ENCODE results near the gene PRPH. TPM values are rescaled to one million over a fixed set of nuclear protein-coding genes. Genes with fewer than 3 reads are reported as not detected.

The PRPH gene
- total and polyA plus RNA-seq, 2 experiments from 2014 or later, result not detected

DNA sequence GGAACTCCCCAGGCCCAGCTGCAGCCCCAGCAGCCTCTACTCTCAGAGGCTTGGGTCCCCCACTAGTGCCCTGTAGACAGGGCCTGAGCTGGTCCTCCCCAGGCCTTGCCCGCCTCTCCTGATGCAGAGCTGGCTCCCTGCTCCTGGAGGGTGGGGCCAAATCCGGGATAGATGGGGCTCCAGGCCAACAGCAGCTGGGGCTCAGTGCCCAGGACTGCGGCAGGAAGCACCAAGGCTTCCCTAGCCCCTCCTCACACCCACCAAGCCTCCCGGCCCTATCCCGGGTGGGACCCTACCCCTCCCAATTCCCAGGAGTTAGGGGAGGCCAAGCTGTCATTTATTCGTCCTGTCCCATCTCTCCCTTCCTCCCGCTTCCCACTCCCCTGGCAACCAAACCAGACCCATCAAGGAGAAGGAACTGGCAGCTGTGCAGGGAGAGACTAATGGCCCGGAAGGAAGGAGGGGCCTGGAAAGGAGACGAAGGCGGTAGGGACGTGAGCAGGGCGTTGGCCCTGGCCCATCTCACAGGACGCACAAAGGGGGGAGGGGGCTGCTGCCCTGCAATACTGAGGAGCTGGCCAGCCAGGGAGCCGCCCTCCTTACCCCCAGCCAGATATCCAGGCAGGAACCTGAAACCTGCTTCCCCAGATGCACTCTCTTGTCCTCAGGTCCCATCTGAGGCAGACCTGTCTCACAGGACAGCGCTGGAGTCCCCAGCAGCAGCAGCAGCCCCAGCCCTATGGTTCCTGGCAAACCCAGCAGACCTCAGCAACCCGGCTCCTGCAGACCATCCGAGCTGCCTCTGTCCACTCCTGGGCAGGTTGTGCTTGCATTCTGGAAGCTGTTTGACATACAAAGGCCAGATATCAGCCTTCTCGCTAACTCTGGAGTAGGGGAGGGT lies 1.6 kb upstream of the PRPH start:
- H3K9me3 ChIP-seq (ENCODE audit: low read depth), result no peaks in the 10 kb centered on the region
- WGBS, 2 experiments (ENCODE audit: low coverage in 1 of 2, low lambda C conversion rate in 2 of 2, missing lambda C conversion rate in 2 of 2), result 25 to 28% methylated on average over 18 of the region's 18 CpGs
- H3K4me2 ChIP-seq (ENCODE audit: unreplicated experiment), result no peak overlapping the region
- H3K9ac ChIP-seq, result no peak overlapping the region
- H3K4me3 ChIP-seq, result no peak overlapping the region
- no peak overlapping the region for H2AFZ ChIP-seq
- H3K4me1 ChIP-seq (ENCODE audit: insufficient read depth), result no peaks in the 10 kb centered on the region; the same call in 1 of the 2 replicates
- H3K27ac ChIP-seq, result no peak overlapping the region
- H4K20me1 ChIP-seq (ENCODE audit: insufficient read depth), result no peaks in the 10 kb centered on the region
- peaks cover 35% of the 10 kb centered on the region for H3K27me3 ChIP-seq (replicated peaks; ENCODE audit: insufficient read depth)
- TF ChIP-seq EZH2phosphoT487 (IDR thresholded peaks at IDR 0.05; ENCODE audit: insufficient read depth, low read depth), result no peak
- TF ChIP-seq EZH2 (IDR thresholded peaks at IDR 0.05; ENCODE audit: insufficient read depth, poor library complexity, severe bottlenecking), result no peak
- H3K36me3 ChIP-seq (ENCODE audit: low read depth), result no peaks in the 10 kb centered on the region
- no peak for DNase-seq
- no peaks in the 10 kb centered on the region for H3F3A ChIP-seq (ENCODE audit: insufficient read depth)
- in situ Hi-C loops (cut with MboI), result no loop called here
- H3K9me2 ChIP-seq (ENCODE audit: insufficient read depth), result no peaks in the 10 kb centered on the region
- H3K79me2 ChIP-seq (ENCODE audit: insufficient read depth), result no peaks in the 10 kb centered on the region

DNA sequence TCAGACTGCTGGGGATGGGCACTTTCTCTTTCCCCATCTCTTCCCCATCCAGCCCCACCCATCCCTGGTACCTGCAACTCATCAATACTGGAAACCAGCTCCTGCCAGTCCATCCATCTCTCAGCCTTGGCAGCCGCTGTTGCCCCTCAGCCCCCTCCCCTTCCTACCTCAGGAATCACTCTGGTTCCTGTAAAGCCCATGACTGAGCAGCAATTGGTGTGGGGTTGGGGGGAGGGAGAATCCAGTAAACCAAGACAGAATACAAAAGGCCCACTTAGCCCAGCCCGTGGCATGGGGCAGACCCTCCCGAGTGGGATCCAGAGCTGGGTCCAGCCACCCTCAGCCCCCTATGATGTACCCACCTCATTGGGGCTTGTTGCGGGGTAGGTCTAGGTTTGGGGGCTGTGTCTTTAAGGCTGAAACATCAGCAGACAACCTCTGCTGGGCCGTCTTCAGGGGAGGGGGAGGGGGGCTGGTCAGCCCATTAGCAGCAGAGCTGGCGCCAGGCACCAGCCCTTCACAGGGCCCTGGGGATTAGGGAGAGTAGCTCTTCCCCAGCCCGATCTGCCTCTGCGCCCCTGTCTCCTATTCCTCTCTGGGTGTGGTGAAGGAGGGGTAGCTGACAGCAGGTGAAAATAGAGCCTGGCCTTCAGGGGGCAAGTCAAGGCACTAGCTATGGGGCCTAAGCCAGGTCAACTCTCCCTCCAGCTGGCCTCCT lies 702 bp upstream of the PRPH start:
- no peaks in the 10 kb centered on the region; the same call in 1 of the 2 replicates for H3K4me1 ChIP-seq (ENCODE audit: insufficient read depth)
- in situ Hi-C loops (cut with MboI), result no loop called here
- no peak for DNase-seq

DNA sequence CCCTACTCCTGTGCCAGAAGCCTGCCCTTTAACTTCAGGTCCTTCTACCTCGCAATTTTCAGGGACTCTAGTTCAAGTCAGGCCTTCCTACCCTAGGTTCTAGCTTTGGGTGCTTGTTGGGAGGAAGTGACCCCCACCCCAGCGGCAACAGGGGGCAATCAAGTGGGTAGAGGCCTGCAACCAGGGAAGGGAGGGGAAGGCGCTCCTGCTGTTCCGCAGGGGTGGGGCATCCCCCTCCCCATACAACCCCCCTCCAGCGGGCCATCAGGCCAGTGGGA lies 204 bp upstream of the PRPH start:
- H3F3A ChIP-seq (ENCODE audit: insufficient read depth), result no peaks in the 10 kb centered on the region
- no peaks in the 10 kb centered on the region for H3K36me3 ChIP-seq (ENCODE audit: low read depth)
- H3K4me1 ChIP-seq (ENCODE audit: insufficient read depth), result no peaks in the 10 kb centered on the region; the same call in 1 of the 2 replicates
- H3K27ac ChIP-seq, result no peak overlapping the region
- DNase-seq, result no peak
- H3K27me3 ChIP-seq (replicated peaks; ENCODE audit: insufficient read depth), result peaks cover 43% of the 10 kb centered on the region
- H3K79me2 ChIP-seq (ENCODE audit: insufficient read depth), result no peaks in the 10 kb centered on the region
- in situ Hi-C loops (cut with MboI), result no loop called here
- H4K20me1 ChIP-seq (ENCODE audit: insufficient read depth), result no peaks in the 10 kb centered on the region
- H3K9ac ChIP-seq, result no peak overlapping the region
- H3K4me3 ChIP-seq, result no peak overlapping the region
- no peak overlapping the region for H3K4me2 ChIP-seq (ENCODE audit: unreplicated experiment)
- no peak overlapping the region for H2AFZ ChIP-seq
- no peak for TF ChIP-seq EZH2phosphoT487 (IDR thresholded peaks at IDR 0.05; ENCODE audit: insufficient read depth, low read depth)
- no peak for TF ChIP-seq EZH2 (IDR thresholded peaks at IDR 0.05; ENCODE audit: insufficient read depth, poor library complexity, severe bottlenecking)
- 39 to 63% methylated on average over 2 to 5 of the region's 5 CpGs for WGBS, 2 experiments (ENCODE audit: low coverage in 1 of 2, low lambda C conversion rate in 2 of 2, missing lambda C conversion rate in 2 of 2)
- no peaks in the 10 kb centered on the region for H3K9me2 ChIP-seq (ENCODE audit: insufficient read depth)
- no peaks in the 10 kb centered on the region for H3K9me3 ChIP-seq (ENCODE audit: low read depth)

More for the DNA sequence above, 702 bp upstream of the PRPH start:
- 58% methylated on average over 6 to 8 of the region's 8 CpGs for WGBS, 2 experiments (ENCODE audit: low coverage in 1 of 2, low lambda C conversion rate in 2 of 2, missing lambda C conversion rate in 2 of 2)
- no peak overlapping the region for H2AFZ ChIP-seq
- no peaks in the 10 kb centered on the region for H3K36me3 ChIP-seq (ENCODE audit: low read depth)
- no peaks in the 10 kb centered on the region for H3K79me2 ChIP-seq (ENCODE audit: insufficient read depth)
- no peak overlapping the region for H3K4me3 ChIP-seq
- H3K27ac ChIP-seq, result no peak overlapping the region
- no peaks in the 10 kb centered on the region for H4K20me1 ChIP-seq (ENCODE audit: insufficient read depth)
- TF ChIP-seq EZH2phosphoT487 (IDR thresholded peaks at IDR 0.05; ENCODE audit: insufficient read depth, low read depth), result no peak
- no peak for TF ChIP-seq EZH2 (IDR thresholded peaks at IDR 0.05; ENCODE audit: insufficient read depth, poor library complexity, severe bottlenecking)
- no peak overlapping the region for H3K9ac ChIP-seq
- no peak overlapping the region for H3K4me2 ChIP-seq (ENCODE audit: unreplicated experiment)
- peaks cover 43% of the 10 kb centered on the region for H3K27me3 ChIP-seq (replicated peaks; ENCODE audit: insufficient read depth)
- no peaks in the 10 kb centered on the region for H3K9me3 ChIP-seq (ENCODE audit: low read depth)
- no peaks in the 10 kb centered on the region for H3F3A ChIP-seq (ENCODE audit: insufficient read depth)
- H3K9me2 ChIP-seq (ENCODE audit: insufficient read depth), result no peaks in the 10 kb centered on the region

DNA sequence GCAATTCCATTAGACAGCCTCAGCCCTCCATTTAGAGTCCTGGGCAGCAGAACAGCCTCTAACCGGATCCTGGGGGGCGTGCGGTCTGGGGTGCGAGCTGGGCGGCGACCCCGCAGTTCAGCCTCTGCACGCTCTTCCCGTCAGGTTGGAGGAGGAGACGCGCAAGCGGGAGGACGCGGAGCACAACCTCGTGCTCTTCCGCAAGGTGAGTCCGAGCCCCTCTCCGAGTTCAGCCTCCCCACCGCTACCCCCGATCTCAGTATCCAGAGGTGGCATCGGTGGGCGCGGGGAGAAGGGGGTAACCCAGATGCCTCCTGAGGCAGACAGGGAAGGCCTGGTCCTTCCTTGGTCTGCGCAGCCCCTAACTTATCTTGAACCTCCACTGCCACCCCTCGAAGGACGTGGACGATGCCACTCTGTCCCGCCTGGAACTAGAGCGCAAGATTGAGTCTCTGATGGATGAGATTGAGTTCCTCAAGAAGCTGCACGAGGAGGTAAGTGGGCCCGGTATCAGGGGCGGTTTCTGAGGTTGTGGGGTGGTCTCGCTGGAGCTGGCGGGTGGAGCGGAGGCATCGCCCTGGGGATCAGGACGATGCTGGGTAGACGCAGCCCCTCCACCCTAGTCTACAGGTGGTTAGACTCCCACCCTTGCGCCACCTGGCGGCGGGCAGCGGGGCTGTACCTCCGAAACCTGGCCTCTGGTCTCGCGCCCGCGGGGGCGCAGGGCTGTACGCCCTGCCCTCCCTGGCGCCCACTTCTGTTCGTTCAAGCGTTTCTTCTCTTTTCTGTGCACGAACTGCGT lies 1.3 kb downstream of the PRPH start:
- Histone ChIP-seq H3K4me1 (ENCODE audit: insufficient read depth) (no peaks in the 10 kb centered on the region; the same call in 1 of the 2 replicates), H3K27me3 (replicated peaks; ENCODE audit: insufficient read depth) (peaks cover 43% of the 10 kb centered on the region), H3K9me3 (ENCODE audit: low read depth) (no peaks in the 10 kb centered on the region), H3K79me2 (ENCODE audit: insufficient read depth) (no peaks in the 10 kb centered on the region), H3K27ac (no peak overlapping the region), H3K4me3 (0 out of 2 replicates have a peak overlapping the region, but pooled peaks have one; percentile 18), H3K9ac (no peak overlapping the region), H3K9me2 (ENCODE audit: insufficient read depth) (no peaks in the 10 kb centered on the region), H3K4me2 (ENCODE audit: unreplicated experiment) (no peak overlapping the region), H3K36me3 (ENCODE audit: low read depth) (no peaks in the 10 kb centered on the region), H3F3A (ENCODE audit: insufficient read depth) (no peaks in the 10 kb centered on the region), H2AFZ (no peak overlapping the region), H4K20me1 (ENCODE audit: insufficient read depth) (no peaks in the 10 kb centered on the region)
- peak; percentile 42 for DNase-seq
- in situ Hi-C loops (cut with MboI), result no loop called here
- no peak for TF ChIP-seq EZH2phosphoT487 (IDR thresholded peaks at IDR 0.05; ENCODE audit: insufficient read depth, low read depth)
- TF ChIP-seq EZH2 (IDR thresholded peaks at IDR 0.05; ENCODE audit: insufficient read depth, poor library complexity, severe bottlenecking), result no peak
- WGBS, 2 experiments (ENCODE audit: low coverage in 1 of 2, low lambda C conversion rate in 2 of 2, missing lambda C conversion rate in 2 of 2), result 15 to 18% methylated on average over 52 to 53 of the region's 54 CpGs

Data from GM23248 (cell line).